OCI-LY1 (cell line): ENCODE measurements around the gene ELP2.

ENCODE experiments used
- EZH2 ChIP-seq: fragments of 200-600 bp; sonication (generic), shearing (Covaris generic); IDR thresholded peaks from 2 replicates; pipeline ENCODE4 v1.8.0; 2017; ENCODE audit warnings: borderline replicate concordance, mixed run types, mild to moderate bottlenecking, antibody characterized with exemption, low read length, moderate library complexity, mixed read lengths
- TF ChIP-seq, protein P1 (sequence below): fragments of 200-600 bp; sonication (generic), shearing (Covaris generic); IDR thresholded peaks from 2 replicates; pipeline ENCODE4 v1.5.1; 2017; ENCODE audit warnings: mild to moderate bottlenecking, antibody characterized with exemption, low read length, moderate library complexity, mixed read lengths

DNA sequence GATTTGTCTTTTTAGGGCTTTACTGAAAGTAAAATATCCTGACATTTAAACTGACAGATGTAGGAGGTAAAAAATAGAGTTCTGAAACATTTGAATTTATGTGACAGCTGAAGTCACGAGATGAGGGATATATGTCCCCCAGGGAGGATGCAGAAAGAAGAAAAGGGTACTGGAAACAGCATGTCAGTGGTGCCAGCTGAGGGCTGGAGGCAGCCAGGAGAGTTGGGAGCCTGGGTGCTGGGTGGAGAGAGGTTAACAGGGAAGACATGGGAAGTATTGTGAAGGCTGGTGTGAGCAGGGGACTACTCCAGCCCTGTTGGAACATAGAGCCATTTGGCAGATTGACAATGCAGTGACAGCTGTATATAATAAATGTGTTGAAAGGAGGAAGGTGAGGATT lies 45.8 kb downstream of the ELP2 start:
- TF ChIP-seq, protein P1, sequence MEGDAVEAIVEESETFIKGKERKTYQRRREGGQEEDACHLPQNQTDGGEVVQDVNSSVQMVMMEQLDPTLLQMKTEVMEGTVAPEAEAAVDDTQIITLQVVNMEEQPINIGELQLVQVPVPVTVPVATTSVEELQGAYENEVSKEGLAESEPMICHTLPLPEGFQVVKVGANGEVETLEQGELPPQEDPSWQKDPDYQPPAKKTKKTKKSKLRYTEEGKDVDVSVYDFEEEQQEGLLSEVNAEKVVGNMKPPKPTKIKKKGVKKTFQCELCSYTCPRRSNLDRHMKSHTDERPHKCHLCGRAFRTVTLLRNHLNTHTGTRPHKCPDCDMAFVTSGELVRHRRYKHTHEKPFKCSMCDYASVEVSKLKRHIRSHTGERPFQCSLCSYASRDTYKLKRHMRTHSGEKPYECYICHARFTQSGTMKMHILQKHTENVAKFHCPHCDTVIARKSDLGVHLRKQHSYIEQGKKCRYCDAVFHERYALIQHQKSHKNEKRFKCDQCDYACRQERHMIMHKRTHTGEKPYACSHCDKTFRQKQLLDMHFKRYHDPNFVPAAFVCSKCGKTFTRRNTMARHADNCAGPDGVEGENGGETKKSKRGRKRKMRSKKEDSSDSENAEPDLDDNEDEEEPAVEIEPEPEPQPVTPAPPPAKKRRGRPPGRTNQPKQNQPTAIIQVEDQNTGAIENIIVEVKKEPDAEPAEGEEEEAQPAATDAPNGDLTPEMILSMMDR = no peak
- TF ChIP-seq EZH2 = no peak
